ENCODE data around the gene FEN1.

FEN1 gene

GRCh38 chr11:61817471-61818202 is 24.9 kb downstream of the FEN1 start:
- peak overlapping the region; percentile 57 for H3K4me3 ChIP-seq (ENCODE audit: low read depth, low read length)
- no peak for DNase-seq (ENCODE audit: low read depth)
- TF ChIP-seq MAX (IDR thresholded peaks at IDR 0.05; ENCODE audit: low read depth, low read length) (no peak), MYC (IDR thresholded peaks at IDR 0.05; ENCODE audit: low read depth, low read length) (no peak), POLR2A (IDR thresholded peaks at IDR 0.05; ENCODE audit: extremely low read depth, insufficient read length) (no peak)
- TF ChIP-seq, protein P1, sequence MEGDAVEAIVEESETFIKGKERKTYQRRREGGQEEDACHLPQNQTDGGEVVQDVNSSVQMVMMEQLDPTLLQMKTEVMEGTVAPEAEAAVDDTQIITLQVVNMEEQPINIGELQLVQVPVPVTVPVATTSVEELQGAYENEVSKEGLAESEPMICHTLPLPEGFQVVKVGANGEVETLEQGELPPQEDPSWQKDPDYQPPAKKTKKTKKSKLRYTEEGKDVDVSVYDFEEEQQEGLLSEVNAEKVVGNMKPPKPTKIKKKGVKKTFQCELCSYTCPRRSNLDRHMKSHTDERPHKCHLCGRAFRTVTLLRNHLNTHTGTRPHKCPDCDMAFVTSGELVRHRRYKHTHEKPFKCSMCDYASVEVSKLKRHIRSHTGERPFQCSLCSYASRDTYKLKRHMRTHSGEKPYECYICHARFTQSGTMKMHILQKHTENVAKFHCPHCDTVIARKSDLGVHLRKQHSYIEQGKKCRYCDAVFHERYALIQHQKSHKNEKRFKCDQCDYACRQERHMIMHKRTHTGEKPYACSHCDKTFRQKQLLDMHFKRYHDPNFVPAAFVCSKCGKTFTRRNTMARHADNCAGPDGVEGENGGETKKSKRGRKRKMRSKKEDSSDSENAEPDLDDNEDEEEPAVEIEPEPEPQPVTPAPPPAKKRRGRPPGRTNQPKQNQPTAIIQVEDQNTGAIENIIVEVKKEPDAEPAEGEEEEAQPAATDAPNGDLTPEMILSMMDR (IDR thresholded peaks at IDR 0.05; ENCODE audit: low read depth, low read length) = no peak

GRCh38 chr11:61820174-61820573 is 27.5 kb downstream of the FEN1 start:
- no peak for DNase-seq (ENCODE audit: low read depth)
- no peak for TF ChIP-seq POLR2A (IDR thresholded peaks at IDR 0.05; ENCODE audit: extremely low read depth, insufficient read length)
- no peak overlapping the region for H3K4me3 ChIP-seq (ENCODE audit: low read depth, low read length)

DNA sequence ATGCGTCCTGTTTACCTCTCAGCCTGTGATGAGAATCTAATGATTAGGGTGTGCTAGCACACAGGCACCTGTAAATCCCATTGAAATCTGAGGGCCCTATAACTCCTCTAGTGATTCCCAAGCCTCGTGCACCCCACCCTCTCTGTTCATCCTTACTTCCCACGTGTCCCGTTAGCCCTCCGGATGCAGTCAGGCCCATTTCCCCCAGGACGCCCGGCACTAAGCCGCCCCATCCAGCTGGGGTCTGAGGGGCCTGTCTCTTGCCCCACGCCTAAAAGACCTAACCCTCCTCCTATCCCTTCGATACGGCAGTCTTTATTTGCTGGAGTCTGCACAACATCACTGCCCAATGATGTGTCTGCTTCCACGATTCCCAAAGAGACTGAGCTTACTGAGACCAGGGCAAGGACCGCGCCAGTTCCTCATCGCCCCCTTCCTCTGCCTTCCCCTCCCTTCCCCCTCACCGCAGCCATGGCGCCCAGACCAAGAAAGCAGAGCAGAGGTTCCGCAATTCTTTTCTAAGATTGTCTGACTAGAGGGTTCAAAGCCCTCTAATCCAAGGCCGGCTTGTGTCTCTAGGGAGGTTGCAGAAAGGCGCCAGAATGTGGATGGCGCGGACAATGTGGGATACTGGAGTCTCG is 34.3 kb downstream of the FEN1 start:
- peak; percentile 88 for DNase-seq (ENCODE audit: low read depth)
- peak overlapping the region; percentile 74 for H3K4me3 ChIP-seq (ENCODE audit: low read depth, low read length)
- TF ChIP-seq MYC (IDR thresholded peaks at IDR 0.05; ENCODE audit: low read depth, low read length) (no peak), MAX (IDR thresholded peaks at IDR 0.05; ENCODE audit: low read depth, low read length) (peak; percentile 61)

- peak within 1 kb of the TSS; percentile 74 for H3K4me3 ChIP-seq (ENCODE audit: low read depth, low read length)
- DNase-seq (ENCODE audit: low read depth) = peak; percentile 98
- TF ChIP-seq MAX (IDR thresholded peaks at IDR 0.05; ENCODE audit: low read depth, low read length) (peak; percentile 57), POLR2A (IDR thresholded peaks at IDR 0.05; ENCODE audit: extremely low read depth, insufficient read length) (peak; percentile 79), MYC (IDR thresholded peaks at IDR 0.05; ENCODE audit: low read depth, low read length) (peak; percentile 79)
- TF ChIP-seq, protein P1 (IDR thresholded peaks at IDR 0.05; ENCODE audit: low read depth, low read length) = peak; percentile 4
Measured at GRCh38 chr11:61827571-61828378, 35.1 kb downstream of the FEN1 start, which contains the start of gene FADS2. Gene FADS2, plus strand, starts transcription at chr11:61828300. Its CDS starts 91 bp downstream, at chr11:61828391.

DNA sequence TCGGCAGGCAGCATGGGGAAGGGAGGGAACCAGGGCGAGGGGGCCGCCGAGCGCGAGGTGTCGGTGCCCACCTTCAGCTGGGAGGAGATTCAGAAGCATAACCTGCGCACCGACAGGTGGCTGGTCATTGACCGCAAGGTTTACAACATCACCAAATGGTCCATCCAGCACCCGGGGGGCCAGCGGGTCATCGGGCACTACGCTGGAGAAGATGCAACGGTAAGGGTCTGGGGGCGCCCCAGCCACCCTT is 35.6 kb downstream of the FEN1 start:
- H3K4me3 ChIP-seq (ENCODE audit: low read depth, low read length) = peak overlapping the region; percentile 74
- TF ChIP-seq POLR2A (IDR thresholded peaks at IDR 0.05; ENCODE audit: extremely low read depth, insufficient read length) = no peak
- 0 out of 2 replicates have a peak, but pooled peaks have one; percentile 17 for TF ChIP-seq MAX (IDR thresholded peaks at IDR 0.05; ENCODE audit: low read depth, low read length)
- peak; percentile 4; the same call in 1 of the 2 replicates for TF ChIP-seq MYC (IDR thresholded peaks at IDR 0.05; ENCODE audit: low read depth, low read length)
- TF ChIP-seq, protein P1 (IDR thresholded peaks at IDR 0.05; ENCODE audit: low read depth, low read length) = no peak

DNA sequence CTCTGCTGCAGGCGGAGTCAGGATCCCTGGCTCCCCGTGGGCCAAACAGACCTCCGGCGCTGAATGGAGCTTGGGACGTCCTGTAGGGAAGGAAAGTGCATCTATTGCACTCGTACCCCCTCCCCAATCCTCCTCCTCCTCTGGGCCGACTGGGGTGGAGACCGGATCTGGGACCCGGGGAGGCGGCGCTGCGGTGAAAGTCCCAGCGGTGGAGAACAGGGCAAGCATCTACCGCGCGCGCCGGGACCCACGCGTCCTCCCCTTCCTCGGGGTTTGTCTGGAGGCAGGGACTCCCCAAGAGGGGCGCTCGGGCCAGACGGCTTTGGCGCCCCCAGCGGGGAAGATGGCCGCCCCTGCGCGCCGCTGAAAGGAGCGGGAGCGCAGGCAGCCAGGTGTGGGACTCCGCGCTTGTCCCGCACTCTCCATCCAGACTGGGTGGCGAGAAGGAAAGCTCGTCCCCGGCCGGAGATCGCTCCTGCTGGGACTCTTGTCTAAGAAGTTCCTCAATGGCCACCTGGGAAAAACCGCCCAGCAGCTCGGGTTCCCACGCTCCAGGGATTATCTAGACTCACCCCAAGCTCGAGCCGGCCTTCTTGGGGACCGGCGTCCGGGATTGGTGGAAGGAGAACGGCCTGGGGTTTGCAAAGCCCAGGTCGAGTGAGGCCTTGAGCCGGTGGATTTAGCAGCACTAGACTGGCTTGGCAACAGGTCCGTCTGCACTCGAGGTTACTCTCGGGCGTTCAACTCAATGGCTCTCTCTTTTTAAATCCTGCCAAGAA is 36.1 kb downstream of the FEN1 start:
- TF ChIP-seq POLR2A (IDR thresholded peaks at IDR 0.05; ENCODE audit: extremely low read depth, insufficient read length) (peak; percentile 41), MYC (IDR thresholded peaks at IDR 0.05; ENCODE audit: low read depth, low read length) (no peak), MAX (IDR thresholded peaks at IDR 0.05; ENCODE audit: low read depth, low read length) (no peak)
- TF ChIP-seq, protein P1 (IDR thresholded peaks at IDR 0.05; ENCODE audit: low read depth, low read length) = peak; percentile 61
- H3K4me3 ChIP-seq (ENCODE audit: low read depth, low read length) = peak overlapping the region; percentile 74
- DNase-seq (ENCODE audit: low read depth) = peak; percentile 70

More for the DNA sequence above, 35.6 kb downstream of the FEN1 start:
- no peak for DNase-seq (ENCODE audit: low read depth)

Data from NB4 (cell line).